Colonic mucosa (tissue), 4 donors: ENCODE measurements around the gene KRT73. TPM values are rescaled to one million over a fixed set of nuclear protein-coding genes. Genes with fewer than 3 reads are reported as not detected.
"Not testable (repeated sequence)": the region's sequence is repeated elsewhere in the genome, so short reads cannot be mapped to it uniquely, and the experiment has no call there.

Source experiments
- DNase-seq: peaks from one replicate; pipeline ENCODE4 v3.0.0-alpha.2; 2020
- H3K27ac ChIP-seq: fragments of 200-600 bp; one replicate; pipeline ENCODE4 v1.8.0; 2021
- H3K27me3 ChIP-seq: fragments of 200-600 bp; one replicate; pipeline ENCODE4 v1.8.0; 2021
- H3K36me3 ChIP-seq: fragments of 200-600 bp; one replicate; pipeline ENCODE4 v1.8.0; 2021
- H3K4me1 ChIP-seq: fragments of 200-600 bp; one replicate; pipeline ENCODE4 v1.8.0; 2021; ENCODE audit warnings: mild to moderate bottlenecking
- H3K4me3 ChIP-seq: fragments of 200-600 bp; one replicate; pipeline ENCODE4 v1.8.0; 2021
- H3K9ac ChIP-seq, 2 donors: one replicate each; pipeline ENCODE4 v1.7.0; 2013; ENCODE audit warnings: control low read depth in 2 of 2, low read depth in 2 of 2, low read length in 2 of 2
- H3K9me3 ChIP-seq: fragments of 200-600 bp; one replicate; pipeline ENCODE4 v1.8.0; 2021
- intact Hi-C: fragments of 100-400 bp; cut with DNase I; formaldehyde crosslinking; loops from one replicate; pipeline ENCODE4 v1.14.1; 2022
- total RNA-seq, 2 donors: library from RNA; stranded (reverse); fragmentation: NEBNext Ultra II Directional in 1 of 2; extraction: Animal tissue kit (Norgen Biotek cat#: 25700) in 1 of 2; gene quantifications; one replicate each; pipeline ENCODE4 v1.2.1, GENCODE V29; 2021
- TF ChIP-seq, protein P1 (sequence below): fragments of 200-600 bp; IDR thresholded peaks from one replicate; pipeline ENCODE4 v1.8.0; 2022; ENCODE audit warnings: antibody characterized with exemption, mild to moderate bottlenecking
- donor health status: healthy.
- donor health status: DM: no; HTN: no; CAD: no.
- donor health status: DM: no; HTN: no; CAD: no.

KRT73 gene
- total RNA-seq, 2 donors from 2014 or later: not detected

DNA sequence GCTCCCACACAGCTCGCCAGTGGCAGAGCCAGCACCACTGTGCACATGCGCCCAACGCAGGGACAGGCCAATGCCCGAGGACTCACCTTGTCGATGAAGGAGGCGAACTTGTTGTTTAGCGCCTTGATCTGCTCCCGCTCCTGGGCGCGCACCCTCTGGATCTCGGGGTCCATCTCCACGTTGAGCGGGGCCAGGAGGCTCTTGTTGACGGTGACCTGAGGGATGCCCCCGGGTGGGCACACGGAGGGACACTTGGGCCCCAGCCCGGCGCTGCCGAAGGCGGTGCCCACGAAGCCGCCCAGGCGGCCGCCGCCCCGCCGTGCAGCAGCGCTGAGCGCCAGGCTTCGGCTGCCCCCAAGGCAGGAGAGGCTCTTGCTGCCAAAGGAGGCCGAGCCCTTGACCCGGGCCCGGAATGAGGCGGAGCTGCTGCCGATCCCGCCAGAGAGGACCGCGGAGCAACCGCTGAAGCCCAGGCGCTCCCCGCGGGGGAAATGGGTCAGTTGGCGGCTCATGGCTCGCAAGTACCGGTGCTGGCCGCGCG lies 17.3 kb downstream of the KRT73 start, which contains the start of gene KRT72:
Gene KRT72 (minus strand): TSS at position 523 of the 541 bp plus-strand sequence. CDS start 11 bp downstream, at position 512.
- Histone ChIP-seq H3K36me3 (no peaks in the 10 kb centered on the region), H3K4me1 (no peaks in the 10 kb centered on the region), H3K27ac (no peak within 1 kb of the TSS), H3K4me3 (no peak within 1 kb of the TSS), H3K9me3 (no peaks in the 10 kb centered on the region), H3K27me3 (peaks cover 15% of the 10 kb centered on the region), H3K9ac (no peak within 1 kb of the TSS)
- TF ChIP-seq, protein P1, sequence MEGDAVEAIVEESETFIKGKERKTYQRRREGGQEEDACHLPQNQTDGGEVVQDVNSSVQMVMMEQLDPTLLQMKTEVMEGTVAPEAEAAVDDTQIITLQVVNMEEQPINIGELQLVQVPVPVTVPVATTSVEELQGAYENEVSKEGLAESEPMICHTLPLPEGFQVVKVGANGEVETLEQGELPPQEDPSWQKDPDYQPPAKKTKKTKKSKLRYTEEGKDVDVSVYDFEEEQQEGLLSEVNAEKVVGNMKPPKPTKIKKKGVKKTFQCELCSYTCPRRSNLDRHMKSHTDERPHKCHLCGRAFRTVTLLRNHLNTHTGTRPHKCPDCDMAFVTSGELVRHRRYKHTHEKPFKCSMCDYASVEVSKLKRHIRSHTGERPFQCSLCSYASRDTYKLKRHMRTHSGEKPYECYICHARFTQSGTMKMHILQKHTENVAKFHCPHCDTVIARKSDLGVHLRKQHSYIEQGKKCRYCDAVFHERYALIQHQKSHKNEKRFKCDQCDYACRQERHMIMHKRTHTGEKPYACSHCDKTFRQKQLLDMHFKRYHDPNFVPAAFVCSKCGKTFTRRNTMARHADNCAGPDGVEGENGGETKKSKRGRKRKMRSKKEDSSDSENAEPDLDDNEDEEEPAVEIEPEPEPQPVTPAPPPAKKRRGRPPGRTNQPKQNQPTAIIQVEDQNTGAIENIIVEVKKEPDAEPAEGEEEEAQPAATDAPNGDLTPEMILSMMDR: no peak
- no peak for DNase-seq
- intact Hi-C loops: no loop called here

- H3K4me1 ChIP-seq: no peaks in the 10 kb centered on the region
- H3K36me3 ChIP-seq: no peaks in the 10 kb centered on the region
- H3K9ac ChIP-seq: no peak overlapping the region
- no peak overlapping the region for H3K27ac ChIP-seq
- TF ChIP-seq, protein P1: no peak
- no peaks in the 10 kb centered on the region for H3K9me3 ChIP-seq
- intact Hi-C loops: no loop called here
- peaks cover 15% of the 10 kb centered on the region for H3K27me3 ChIP-seq
- H3K4me3 ChIP-seq: no peak overlapping the region
- no peak for DNase-seq
These were observed 17.9 kb downstream of the KRT73 start for GRCh38 chr12:52600475-52600874.

DNA sequence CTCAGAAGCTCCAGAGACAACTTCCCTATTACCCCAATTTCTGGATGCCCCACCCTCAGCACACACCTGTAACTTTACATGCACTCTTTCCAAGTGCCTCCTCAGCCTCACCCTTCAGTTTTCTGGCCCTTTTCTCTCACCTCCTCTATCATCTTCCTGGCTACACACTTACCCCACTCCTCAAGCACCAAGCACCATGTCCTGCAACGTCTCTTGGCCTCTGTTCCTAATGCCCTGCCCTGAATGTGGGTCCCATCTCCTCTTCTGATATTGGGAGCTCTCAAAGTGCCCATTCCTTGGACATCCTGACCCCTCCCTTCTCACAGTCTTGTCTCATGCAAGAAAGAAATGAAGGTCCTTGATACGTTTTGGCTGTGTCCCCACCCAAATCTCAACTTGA lies 18.3 kb downstream of the KRT73 start:
- intact Hi-C loops: no loop called here

GRCh38 chr12:52598966-52599365 lies 19.4 kb downstream of the KRT73 start:
- no peaks in the 10 kb centered on the region for H3K9me3 ChIP-seq
- H3K9ac ChIP-seq: no peak overlapping the region
- no peaks in the 10 kb centered on the region for H3K36me3 ChIP-seq
- no peak overlapping the region for H3K27ac ChIP-seq
- no peak for DNase-seq
- no peak overlapping the region for H3K4me3 ChIP-seq
- TF ChIP-seq, protein P1: no peak
- no peaks in the 10 kb centered on the region for H3K4me1 ChIP-seq
- peaks cover 15% of the 10 kb centered on the region for H3K27me3 ChIP-seq
- intact Hi-C loops: no loop called here

More for the DNA sequence above, 18.3 kb downstream of the KRT73 start:
- H3K36me3 ChIP-seq: no peaks in the 10 kb centered on the region
- DNase-seq: no peak
- H3K9me3 ChIP-seq: no peaks in the 10 kb centered on the region
- no peak overlapping the region for H3K4me3 ChIP-seq
- H3K9ac ChIP-seq: no peak overlapping the region
- TF ChIP-seq, protein P1: no peak
- no peak overlapping the region for H3K27ac ChIP-seq
- peaks cover 15% of the 10 kb centered on the region for H3K27me3 ChIP-seq
- no peaks in the 10 kb centered on the region for H3K4me1 ChIP-seq

DNA sequence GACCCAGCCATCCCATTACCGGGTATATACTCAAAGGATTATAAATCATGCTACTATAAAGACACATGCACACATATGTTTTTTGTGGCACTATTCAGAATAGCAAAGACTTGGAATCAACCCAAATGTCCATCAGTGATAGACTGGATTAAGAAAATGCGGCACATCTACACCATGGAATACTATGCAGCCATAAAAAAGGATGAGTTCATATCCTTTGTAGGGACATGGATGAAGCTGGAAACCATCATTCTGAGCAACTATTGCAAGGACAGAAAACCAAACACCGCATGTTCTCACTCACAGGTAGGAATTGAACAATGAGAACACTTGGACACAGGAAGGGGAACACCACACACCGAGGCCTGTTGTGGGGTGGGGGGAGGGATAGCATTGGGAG lies 24.1 kb downstream of the KRT73 start:
- H3K36me3 ChIP-seq, H3K27ac ChIP-seq, H3K4me1 ChIP-seq, DNase-seq, H3K9me3 ChIP-seq, intact Hi-C loops, H3K9ac ChIP-seq, H3K4me3 ChIP-seq, H3K27me3 ChIP-seq: not testable (repeated sequence)

DNA sequence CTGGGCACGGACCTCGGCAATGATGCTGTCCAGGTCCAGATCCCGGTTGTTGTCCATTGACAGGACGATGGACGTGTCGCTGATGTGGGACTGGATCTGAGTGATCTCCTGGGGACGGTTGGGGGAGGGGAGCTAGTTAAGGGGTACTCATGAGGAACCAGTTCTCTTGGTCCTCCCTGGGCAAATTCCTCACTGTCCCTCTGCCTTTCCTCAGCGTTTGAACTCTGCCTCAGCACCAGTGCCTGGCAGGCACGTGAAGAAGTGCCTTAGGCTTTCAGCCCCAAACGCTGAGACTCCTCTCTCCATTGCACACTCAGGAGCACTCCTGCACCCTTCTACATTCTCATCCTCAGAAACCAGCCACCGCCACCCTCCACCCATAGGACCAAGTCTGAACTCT lies 26.8 kb downstream of the KRT73 start:
- H3K4me3 ChIP-seq: no peak overlapping the region
- no peak overlapping the region for H3K27ac ChIP-seq
- DNase-seq: no peak

More for the DNA sequence above, 26.8 kb downstream of the KRT73 start:
- H3K9ac ChIP-seq: no peak overlapping the region
- H3K36me3 ChIP-seq: no peaks in the 10 kb centered on the region
- H3K27me3 ChIP-seq: no peaks in the 10 kb centered on the region
- no peaks in the 10 kb centered on the region for H3K4me1 ChIP-seq
- intact Hi-C loops: no loop called here
- TF ChIP-seq, protein P1: no peak
- H3K9me3 ChIP-seq: no peaks in the 10 kb centered on the region
